HG03175 (cell line): ENCODE results near the gene TUBGCP6.
"Not testable (repeated sequence)": the region's sequence is repeated elsewhere in the genome, so short reads cannot be mapped to it uniquely, and the experiment has no call there.

Experiments used
- ATAC-seq: cut with Tn5 transposase; IDR thresholded peaks from one replicate; pipeline ENCODE4 v1.9.1; 2021; ENCODE audit warnings: mild to moderate bottlenecking, moderate library complexity; ENCODE audit not compliant: unreplicated experiment

Gene TUBGCP6

GRCh38 chr22:50171965-50172421 is 72.8 kb downstream of the TUBGCP6 start:
- no peak for ATAC-seq

GRCh38 chr22:50171319-50171964 is 73.4 kb downstream of the TUBGCP6 start:
- ATAC-seq: no peak

GRCh38 chr22:50170453-50171318 is 74.1 kb downstream of the TUBGCP6 start, which contains the start of gene PANX2:
Gene PANX2, plus strand, starts transcription at chr22:50170731. Its CDS starts 0 bp downstream, at chr22:50170731.
- ATAC-seq: no peak

DNA sequence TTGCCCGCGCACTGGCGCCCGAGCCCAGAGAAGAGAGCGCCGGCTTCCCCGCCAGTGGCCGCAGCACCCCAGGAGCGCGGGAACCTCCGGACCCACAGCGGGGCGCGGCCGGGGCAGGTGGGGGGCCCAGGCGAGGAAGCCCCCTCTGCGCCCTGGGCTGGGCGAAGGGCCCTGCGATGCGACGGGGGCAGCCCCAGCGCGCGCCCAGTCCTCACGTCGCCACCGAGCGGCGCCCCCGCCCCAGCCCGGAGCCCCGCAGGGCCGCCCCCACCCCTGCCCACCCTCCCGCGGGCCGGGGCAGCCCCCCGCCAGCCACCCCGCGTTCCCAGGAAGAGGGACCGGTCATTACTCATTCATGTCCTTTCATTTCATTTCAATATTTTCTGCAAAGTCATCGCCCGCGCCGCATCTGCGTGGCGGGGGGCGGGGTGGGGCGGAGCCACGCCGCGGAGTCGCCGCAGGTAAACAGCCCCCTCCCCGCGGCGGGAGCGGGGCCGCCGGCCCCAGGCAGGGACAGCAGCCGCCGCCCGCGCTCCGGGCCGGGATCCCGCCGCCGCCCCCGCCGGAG is 75.0 kb downstream of the TUBGCP6 start:
- no peak for ATAC-seq

DNA sequence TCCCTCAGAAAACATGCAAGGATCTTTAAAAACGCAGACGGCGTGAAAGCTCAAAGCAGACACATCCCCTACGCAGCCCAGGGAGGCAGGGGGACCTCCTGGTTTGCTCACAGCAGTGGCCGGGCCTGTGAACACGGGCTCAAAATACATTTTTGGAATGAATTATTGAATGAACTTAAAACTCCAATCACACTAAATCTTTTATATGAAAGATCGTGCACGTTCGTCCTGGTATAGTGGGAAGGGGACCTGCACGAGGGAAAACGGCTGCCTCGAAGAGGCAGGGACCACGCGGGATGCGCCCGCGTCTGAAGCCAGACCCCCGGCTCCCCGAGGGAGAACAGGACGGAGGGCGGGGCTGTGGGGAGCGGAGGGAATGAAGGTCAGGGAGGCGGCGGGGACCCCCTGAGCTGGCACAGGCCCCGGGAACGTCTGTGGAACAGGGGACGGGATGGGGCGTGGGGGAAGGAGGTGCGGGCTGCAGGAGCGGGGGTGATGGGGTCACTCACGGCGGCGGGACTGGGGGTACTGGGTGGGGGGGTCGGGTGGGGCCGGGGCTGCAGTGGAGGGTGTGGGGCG is 75.6 kb downstream of the TUBGCP6 start:
- ATAC-seq: no peak

DNA sequence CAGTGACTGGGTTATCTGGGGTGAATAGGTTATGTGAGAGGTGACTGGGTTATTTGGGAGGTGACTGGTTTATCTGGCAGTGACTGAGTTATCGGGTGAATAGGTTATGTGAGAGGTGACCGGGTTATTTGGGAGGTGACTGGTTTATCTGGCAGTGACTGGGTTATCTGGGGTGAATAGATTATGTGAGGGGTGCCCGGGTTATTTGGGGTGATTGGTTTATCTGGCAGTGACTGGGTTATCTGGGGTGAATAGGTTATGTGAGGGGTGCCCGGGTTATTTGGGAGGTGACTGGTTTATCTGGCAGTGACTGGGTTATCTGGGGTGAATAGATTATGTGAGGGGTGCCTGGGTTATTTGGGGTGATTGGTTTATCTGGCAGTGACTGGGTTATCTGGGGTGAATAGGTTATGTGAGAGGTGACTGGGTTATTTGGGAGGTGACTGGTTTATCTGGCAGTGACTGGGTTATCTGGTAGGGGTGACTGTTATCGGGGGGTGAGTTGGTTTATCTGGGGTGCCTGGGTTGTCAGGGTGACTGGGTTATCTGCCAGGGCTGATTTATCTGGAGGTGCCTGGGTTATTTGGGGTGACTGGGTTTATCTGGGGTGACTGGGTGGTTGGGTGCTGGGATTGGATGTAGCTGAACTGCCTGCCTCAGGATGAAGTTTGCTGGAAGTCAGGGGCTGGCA is 76.2 kb downstream of the TUBGCP6 start:
- ATAC-seq: not testable (repeated sequence)

DNA sequence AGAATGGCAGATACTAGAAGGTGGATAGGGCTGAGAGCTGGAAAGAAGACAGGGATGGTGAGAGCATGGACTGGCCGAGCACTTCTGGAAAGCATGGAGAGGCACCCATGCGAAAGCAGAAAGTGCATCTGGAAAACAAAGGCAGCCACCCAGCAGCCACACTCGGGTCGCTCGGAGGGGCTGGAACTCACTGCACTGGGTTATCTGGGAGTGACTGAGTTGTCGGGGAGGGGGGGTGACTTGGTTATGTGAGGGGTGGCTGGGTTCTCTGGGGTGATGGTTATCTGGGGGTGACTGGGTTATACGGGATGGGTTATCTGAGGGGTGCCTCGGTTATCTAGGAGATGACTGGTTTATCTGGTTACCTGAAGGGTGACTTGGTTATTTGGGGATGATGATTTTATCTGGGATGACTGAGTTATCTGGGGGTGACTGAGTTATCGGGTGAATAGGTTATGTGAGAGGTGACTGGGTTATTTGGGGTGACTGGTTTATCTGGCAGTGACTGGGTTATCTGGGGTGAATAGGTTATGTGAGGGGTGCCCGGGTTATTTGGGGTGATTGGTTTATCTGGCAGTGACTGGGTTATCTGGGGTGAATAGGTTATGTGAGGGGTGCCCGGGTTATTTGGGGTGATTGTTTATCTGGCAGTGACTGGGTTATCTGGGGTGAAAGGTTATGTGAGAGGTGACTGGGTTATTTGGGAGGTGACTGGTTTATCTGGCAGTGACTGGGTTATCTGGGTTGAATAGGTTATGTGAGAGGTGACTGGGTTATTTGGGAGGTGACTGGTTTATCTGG is 76.9 kb downstream of the TUBGCP6 start:
- ATAC-seq: no peak
